ENCODE measurements around the gene FAM184B. TPM values are rescaled to one million over a fixed set of nuclear protein-coding genes. Genes with fewer than 3 reads are reported as not detected.

The FAM184B gene
- total RNA-seq, 1 donor from 2014 or later, result not detected

GRCh38 chr4:17721496-17722355 lies 59.7 kb downstream of the FAM184B start:
- Mint-ChIP-seq H3K27ac (peak overlapping the region; percentile 26), H3K4me1 (peaks cover 19% of the 10 kb centered on the region), H3K27me3 (ENCODE audit: insufficient read depth, low read depth) (peaks cover 9% of the 10 kb centered on the region), H3K36me3 (no peaks in the 10 kb centered on the region), H3K4me3 (no peak overlapping the region), H3K9me3 (no peaks in the 10 kb centered on the region)
- no peaks in the 10 kb centered on the region for H3K9me3 ChIP-seq (ENCODE audit: low read depth)
- H3K36me3 ChIP-seq, result no peaks in the 10 kb centered on the region
- no peak for DNase-seq (ENCODE audit: low spot score)
- no peak overlapping the region for H2AFZ ChIP-seq (replicated peaks)
- no peaks in the 10 kb centered on the region for H3K79me2 ChIP-seq (ENCODE audit: low read depth)
- no peak overlapping the region for H3K4me3 ChIP-seq
- H3K9ac ChIP-seq, result no peak overlapping the region
- H3K27ac ChIP-seq, result no peak overlapping the region
- no peaks in the 10 kb centered on the region for H3K27me3 ChIP-seq
- H3K4me2 ChIP-seq, result no peak overlapping the region
- TF ChIP-seq CTCF (IDR thresholded peaks at IDR 0.05), result no peak
- no peak for TF ChIP-seq EZH2phosphoT487 (IDR thresholded peaks at IDR 0.05)
- no peak for TF ChIP-seq EZH2 (IDR thresholded peaks at IDR 0.05)
- H4K20me1 ChIP-seq (ENCODE audit: low read depth), result no peaks in the 10 kb centered on the region
- no peaks in the 10 kb centered on the region for H3F3A ChIP-seq (ENCODE audit: low read depth)
- H3K4me1 ChIP-seq, result no peaks in the 10 kb centered on the region

- Mint-ChIP-seq H3K4me3 (no peak overlapping the region), H3K27ac (no peak overlapping the region), H3K4me1 (peaks cover 26% of the 10 kb centered on the region), H3K36me3 (no peaks in the 10 kb centered on the region), H3K9me3 (no peaks in the 10 kb centered on the region), H3K27me3 (ENCODE audit: insufficient read depth, low read depth) (peaks cover 8% of the 10 kb centered on the region)
- Histone ChIP-seq H2AFZ (replicated peaks) (no peak overlapping the region), H3K4me3 (no peak overlapping the region), H3K27ac (no peak overlapping the region), H3K4me2 (no peak overlapping the region), H4K20me1 (ENCODE audit: low read depth) (no peaks in the 10 kb centered on the region), H3K79me2 (ENCODE audit: low read depth) (no peaks in the 10 kb centered on the region), H3K9ac (no peak overlapping the region), H3F3A (ENCODE audit: low read depth) (no peaks in the 10 kb centered on the region), H3K4me1 (no peaks in the 10 kb centered on the region), H3K36me3 (no peaks in the 10 kb centered on the region), H3K27me3 (no peaks in the 10 kb centered on the region), H3K9me3 (ENCODE audit: low read depth) (no peaks in the 10 kb centered on the region)
- TF ChIP-seq EZH2phosphoT487 (IDR thresholded peaks at IDR 0.05) (no peak), EZH2 (IDR thresholded peaks at IDR 0.05) (no peak), CTCF (IDR thresholded peaks at IDR 0.05) (no peak)
- no peak for DNase-seq (ENCODE audit: low spot score)
Observed at GRCh38 chr4:17719106-17719505, 62.3 kb downstream of the FAM184B start.

GRCh38 chr4:17718471-17718870 lies 63.0 kb downstream of the FAM184B start:
- Mint-ChIP-seq H3K36me3 (no peaks in the 10 kb centered on the region), H3K4me1 (peaks cover 23% of the 10 kb centered on the region), H3K4me3 (no peak overlapping the region), H3K27ac (no peak overlapping the region), H3K27me3 (ENCODE audit: insufficient read depth, low read depth) (peaks cover 7% of the 10 kb centered on the region), H3K9me3 (no peaks in the 10 kb centered on the region)
- Histone ChIP-seq H3K27me3 (no peaks in the 10 kb centered on the region), H3K4me2 (no peak overlapping the region), H3K4me1 (no peaks in the 10 kb centered on the region), H3K9me3 (ENCODE audit: low read depth) (no peaks in the 10 kb centered on the region), H3K4me3 (no peak overlapping the region), H2AFZ (replicated peaks) (no peak overlapping the region), H3K27ac (no peak overlapping the region), H3K36me3 (no peaks in the 10 kb centered on the region), H3F3A (ENCODE audit: low read depth) (no peaks in the 10 kb centered on the region), H3K79me2 (ENCODE audit: low read depth) (no peaks in the 10 kb centered on the region), H4K20me1 (ENCODE audit: low read depth) (no peaks in the 10 kb centered on the region), H3K9ac (no peak overlapping the region)
- TF ChIP-seq CTCF (IDR thresholded peaks at IDR 0.05) (no peak), EZH2phosphoT487 (IDR thresholded peaks at IDR 0.05) (no peak), EZH2 (IDR thresholded peaks at IDR 0.05) (no peak)
- DNase-seq (ENCODE audit: low spot score), result no peak

All from neural progenitor cell (in vitro differentiated cells).